GM19452 (cell line): ENCODE results near the gene COX19.
A peak's percentile ranks its signal among the peaks of the same experiment; 100 is the strongest.
"Not testable (repeated sequence)": the region's sequence is repeated elsewhere in the genome, so short reads cannot be mapped to it uniquely, and the experiment has no call there.

Source experiments
- ATAC-seq: cut with Tn5 transposase; IDR thresholded peaks from one replicate; pipeline ENCODE4 v1.9.1; 2021; ENCODE audit not compliant: unreplicated experiment

The COX19 gene

DNA sequence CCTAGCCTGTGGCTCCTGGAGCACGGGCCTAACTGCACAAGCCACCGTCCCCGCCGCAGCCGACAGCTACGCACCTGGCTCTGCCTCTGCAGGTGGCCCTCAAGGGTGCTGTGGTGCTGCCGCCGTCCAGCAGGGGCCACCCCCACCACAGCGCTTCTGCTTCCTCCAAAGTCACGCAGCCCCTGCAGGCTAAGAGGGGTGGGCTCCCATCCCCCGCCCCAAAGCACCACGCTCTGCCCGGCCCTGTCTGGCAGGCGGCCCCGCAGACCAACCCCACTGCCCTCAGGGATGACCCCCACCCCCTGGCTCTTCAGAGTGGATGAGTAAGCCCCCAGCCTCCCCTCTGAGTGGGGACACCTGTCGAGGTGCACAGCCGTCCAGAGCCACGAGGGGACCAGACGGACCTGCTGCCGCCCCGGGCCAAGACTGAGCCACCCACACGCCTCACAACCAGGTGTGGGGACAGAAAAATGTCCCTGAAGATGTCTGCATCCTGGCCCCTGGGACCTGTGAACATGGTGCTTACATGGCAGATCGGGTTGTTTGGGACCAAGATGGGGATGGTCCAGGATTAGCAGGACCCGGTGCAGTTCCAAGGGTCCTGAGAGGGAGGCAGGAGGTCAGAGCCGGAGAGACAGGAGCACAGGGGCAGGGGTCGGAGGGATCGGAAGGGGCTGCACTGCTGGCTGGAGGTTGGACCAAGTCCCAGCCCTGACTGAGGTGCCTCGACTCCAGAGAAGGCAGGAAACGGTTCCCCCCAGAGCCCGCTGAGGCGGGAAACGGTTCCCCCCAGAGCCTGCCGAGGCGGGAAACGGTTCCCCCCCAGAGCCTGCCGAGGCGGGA is 11.9 kb downstream of the COX19 start:
- ATAC-seq: no peak

DNA sequence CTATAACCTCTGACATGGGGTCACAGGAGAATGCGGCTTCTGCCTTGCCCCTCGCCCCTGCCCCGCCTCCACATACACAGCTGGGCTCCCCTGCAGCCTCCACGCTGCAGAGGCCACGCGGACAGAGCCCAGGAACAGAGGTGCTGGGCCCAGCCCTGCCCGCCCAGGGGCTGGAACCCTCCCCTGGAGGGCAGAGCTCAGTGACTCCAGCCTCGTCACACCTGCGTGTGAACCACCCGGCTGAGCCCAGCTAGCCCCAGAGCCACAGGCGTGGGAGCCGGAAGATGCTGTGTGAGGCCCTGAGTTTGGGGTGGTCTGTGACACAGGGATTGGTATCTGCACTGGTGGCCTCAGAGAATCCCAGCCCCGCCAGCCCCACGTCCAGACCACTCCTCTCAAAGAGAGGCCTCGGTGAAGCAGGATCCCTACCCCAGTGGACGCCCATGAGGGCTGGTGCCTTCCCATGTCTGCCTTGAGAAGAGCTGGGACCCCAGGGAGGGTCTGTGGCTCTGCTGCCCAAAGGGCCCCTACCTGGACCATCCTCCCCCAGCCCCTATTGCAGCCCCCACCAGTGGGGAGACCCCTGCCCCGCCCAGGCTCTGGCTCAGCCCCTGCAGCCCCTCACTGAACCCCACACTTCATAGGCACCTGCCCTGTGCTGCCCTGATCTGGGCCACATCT is 12.8 kb downstream of the COX19 start:
- ATAC-seq: no peak

DNA sequence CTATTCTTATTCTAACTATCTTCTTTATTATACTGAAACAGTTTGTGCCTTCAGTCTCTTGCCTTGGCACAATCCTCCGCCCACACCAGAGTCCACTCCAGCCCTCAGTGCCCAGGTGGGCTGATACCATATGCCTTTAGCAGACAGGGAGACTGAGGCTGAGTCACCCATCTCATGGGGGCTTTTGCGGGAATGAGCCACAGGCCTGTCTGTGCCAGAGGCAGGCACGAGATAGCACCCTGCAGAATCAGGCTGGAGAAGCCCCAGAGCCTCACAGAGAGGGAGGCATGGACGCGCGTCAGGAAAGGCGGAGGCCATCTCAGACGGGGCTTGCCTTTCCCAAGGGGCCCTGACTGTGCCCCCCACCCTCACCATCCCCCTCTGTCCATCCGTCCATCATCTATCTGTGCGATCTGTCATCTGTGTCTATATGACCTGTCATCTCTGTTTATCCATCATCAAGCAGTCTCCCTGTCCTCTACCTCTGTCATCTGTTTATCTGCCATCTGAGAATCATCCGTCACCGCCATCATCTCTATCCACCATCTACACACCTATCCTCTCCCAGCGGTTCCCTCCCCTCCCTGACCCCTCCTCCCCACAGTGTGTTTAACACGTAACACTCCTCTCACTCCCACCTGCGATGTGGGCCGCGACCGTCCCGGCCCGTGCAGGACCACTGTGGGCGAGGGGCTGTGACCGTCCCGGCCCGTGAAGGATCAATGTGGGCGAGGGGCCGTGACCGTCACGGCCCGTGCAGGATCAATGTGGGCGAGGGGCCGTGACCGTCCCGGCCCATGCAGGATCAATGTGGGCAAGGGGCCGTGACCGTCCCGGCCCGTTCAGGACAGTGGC is 13.6 kb downstream of the COX19 start:
- ATAC-seq: no peak

DNA sequence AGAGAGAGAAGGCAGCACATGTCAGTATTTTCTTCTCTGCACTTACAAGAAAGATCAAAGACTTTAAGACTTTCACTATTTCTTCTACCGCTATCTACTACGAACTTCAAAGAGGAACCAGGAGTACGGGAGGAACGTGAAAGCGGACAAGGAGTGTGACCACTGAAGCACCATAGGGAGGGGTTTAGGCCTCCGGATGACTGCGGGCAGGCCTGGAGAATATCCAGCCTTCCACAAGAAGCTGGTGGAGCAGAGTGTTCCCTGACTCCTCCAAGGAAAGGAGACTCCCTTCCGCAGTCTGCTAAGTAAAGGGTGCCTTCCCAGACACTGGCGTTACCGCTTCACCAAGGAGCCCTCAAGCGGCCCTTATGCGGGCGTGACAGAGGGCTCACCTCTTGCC is 14.4 kb downstream of the COX19 start:
- not testable (repeated sequence) for ATAC-seq

- no peak for ATAC-seq
These were observed 15.0 kb downstream of the COX19 start for GRCh38 chr7:960269-960871.

DNA sequence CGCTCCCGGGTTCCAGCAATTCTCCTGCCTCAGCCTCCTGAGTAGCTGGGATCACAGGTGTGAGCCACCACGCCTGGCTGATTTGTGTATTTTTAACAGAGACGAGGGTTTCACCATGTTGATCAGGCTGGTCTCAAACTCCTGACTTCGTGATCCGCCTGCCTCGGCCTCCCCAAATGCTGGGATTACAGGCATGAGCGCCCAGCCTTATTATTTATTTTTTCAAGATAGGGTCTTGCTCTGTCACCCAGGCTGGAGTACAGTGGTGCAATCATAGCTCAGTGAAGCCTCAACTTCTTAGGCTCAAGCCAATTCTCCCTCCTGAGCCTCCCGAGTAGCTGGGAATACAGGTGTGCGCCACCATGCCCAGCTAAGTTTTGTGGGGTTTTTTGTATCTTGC is 15.6 kb downstream of the COX19 start:
- not testable (repeated sequence) for ATAC-seq

- no peak for ATAC-seq
These were observed 16.1 kb downstream of the COX19 start for GRCh38 chr7:959271-959670.

- ATAC-seq: no peak
These were observed 16.8 kb downstream of the COX19 start for GRCh38 chr7:958221-959200.

DNA sequence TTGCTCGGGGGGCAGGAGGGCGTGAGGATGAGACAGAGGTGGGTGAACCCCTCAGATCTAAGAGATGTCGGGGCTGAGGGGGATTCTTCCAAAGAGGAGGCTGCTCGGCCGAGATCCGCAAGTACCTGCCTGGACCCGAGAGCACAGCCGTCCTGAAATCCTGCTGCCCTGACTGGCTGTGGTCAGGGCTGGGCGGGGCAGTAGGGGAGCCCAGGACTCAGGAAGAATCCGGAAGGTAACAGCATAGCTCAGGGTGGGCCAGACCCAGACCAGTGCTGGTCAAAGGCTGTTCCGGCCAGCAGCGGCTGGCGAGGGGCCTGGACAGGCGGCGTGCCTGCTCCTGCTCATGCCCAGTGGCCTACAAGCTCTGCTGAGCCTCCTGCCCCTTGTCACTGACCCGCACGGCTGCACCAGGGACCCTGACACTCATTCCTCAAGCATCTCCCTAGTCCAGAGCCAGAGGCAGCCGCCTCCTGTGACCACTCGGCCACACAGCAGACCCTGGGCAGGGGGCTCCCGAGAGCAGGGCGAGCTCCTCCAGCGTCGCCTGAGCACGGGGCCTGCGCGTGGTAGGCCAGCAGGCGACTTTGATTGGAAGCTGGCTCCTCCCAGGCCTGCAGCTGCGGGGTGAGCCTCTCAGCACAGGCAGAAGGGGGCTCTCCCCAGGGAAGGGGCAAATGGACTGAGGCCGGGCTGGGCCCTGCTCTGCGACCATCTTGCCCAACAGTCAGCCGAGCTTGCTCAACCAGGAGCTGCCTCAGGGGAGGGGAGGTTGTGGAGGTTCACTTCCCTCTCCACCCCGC is 17.7 kb downstream of the COX19 start:
- ATAC-seq: no peak

DNA sequence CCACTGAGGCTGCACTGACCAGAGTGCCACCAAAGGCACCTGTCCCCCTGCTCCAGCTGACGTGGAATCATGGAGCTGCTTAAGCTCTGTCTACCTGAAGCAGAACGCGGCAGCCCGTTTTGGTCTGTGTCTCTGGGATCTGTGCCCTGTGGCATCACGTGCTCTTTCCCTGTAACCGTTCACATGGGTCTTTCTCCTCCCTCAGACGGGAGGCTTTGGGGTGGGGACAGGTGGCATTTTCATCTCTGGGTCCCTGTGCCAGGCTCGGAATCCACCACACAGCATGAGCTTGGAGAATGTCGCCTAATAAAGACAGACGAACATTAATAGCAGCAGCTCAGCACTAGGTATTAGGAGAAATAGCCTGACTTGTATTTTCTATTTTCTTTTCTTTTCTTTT is 19.3 kb downstream of the COX19 start:
- ATAC-seq: no peak

DNA sequence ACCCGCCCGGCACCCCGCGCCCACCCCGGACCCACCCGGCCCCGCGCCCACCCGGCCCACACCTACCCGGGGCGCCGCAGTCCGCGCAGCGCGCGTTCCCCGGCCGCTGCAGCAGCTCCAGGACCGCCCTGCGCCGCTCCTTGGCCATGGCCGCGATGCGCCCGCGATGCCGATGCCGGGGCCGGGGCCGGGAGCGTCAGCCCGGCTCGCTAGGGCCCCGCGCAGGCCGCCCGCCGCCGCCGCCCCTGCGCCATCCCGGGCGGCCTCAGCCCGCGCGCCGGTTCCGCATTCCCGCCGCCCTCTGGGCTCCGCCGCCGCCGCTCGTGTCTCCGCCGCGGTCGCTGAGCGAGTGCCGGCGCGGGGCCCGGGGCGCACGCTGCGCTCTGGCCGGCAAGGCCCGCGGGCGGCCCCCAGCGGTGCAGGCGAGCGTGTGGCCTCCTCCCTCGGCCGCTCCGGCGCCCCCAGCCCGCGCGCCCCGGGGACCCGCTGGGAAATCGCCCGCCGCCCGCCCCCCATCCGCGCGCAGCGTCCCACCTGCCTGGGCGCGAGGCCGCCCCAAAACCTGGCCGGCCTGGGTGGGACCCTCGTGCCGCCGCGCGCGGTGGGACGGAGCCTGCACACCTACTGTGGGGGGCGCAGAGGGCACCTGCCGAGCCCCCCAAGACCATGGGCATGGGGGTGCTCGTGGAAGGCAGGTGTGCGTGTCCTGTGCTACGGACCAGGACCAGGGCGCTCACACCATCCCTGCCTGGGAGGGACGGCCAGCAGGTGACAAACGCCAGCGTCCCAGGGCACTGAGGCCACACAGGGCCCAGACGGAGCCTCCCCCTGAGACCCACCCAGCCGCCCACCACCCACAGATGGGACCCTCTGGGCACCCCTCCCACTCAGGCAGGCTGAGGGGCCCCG is 20.8 kb downstream of the COX19 start, which contains the start of gene ADAP1:
TSS of gene ADAP1 (minus strand) at position 351 of the 909 bp plus-strand sequence. CDS start at position 148, 203 bp downstream.
- ATAC-seq: peak; percentile 58

DNA sequence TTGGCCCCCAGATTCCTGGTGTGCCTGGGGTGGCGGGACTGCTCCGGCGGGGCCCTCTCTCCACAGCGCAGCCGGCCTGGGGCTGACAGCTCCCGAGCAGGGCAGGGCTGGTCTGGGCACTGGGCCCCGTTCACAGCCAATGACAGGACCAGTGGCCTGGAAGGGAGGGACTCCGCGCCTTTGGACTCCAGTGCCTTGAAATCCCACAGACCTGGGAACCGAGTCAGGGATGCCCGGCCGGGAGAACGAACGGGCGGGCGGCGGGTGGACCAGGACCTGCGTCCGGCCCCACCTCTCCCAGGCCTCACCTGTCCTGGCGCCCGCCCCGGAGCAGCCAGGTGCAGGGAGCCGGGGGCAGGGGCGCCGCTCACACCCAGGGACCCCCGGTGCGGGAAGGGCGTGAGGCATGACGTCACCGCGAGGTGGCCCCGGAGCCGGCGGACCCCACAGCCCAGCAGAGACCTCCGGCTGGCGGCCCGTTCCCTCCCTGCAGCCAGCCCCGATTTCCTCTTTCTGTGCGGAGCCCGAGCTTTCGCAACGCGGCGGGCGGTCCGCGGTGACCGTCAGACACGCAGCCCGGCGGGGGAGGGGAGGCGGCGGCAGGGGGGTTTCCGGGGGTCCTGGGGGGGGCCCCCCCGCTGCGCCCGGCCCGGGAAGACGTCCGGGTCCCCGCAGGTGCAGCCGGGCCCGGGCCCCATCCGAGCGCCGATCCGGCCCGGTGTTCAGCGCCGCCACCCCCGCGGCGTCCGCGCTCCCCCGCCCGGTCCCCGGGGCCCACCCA is 21.6 kb downstream of the COX19 start:
- no peak for ATAC-seq

DNA sequence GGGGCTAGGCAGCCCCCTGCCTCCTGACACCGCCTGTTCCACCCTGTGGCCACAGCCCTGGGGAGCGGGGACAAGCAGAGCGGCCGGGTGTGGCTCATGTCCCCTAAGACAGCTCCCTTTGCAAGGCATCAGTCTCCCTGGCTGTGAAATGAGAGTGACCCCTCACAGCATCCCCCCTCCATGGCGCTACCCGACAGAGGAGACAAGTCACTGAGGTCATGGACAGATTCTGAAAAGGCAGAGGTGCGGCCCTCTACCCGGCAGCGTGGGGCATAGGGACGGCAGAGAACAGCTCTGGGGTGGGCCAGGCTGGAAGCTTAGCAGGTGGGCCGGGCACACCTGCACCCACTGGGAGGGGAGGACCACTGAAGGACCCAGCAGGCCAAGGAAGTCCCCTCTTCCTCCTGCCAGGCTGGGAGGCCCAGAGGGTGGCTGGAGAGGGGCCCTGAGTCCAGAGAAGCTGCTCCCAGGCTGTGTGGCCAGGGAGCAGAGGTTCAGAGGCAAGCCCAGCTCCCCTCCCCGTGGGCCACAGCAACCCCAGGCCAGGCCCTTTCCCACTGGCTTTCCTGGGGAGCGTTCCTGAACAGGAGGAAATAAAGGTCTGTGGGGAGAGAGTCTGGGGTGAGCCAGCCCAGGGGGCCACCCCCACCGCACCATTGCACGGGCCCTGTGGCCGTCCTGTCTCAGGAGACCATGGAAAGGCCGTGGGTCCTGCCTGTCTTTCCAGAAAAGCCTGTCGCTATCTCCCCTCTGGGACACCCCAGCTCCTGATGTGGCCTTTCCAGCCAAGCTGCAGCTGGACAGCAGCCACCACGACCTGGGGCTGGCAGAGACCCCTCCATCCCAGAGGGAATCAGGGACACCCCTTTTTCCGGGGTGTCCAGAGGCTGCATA is 22.6 kb downstream of the COX19 start:
- ATAC-seq: no peak

GRCh38 chr7:951881-952547 is 23.3 kb downstream of the COX19 start:
- ATAC-seq: no peak

GRCh38 chr7:949021-949934 is 26.1 kb downstream of the COX19 start:
- no peak for ATAC-seq
